C4-2B (cell line): ENCODE measurements around the gene MFSD6L.

Source experiments
- H3K27ac ChIP-seq: fragments of 450-650 bp; 2 replicates; pipeline ENCODE4 v1.5.1; 2017
- CTCF ChIP-seq: fragments of 450-650 bp; conservative IDR thresholded peaks from 2 replicates; pipeline ENCODE4 v1.5.1; 2017; ENCODE audit warnings: mild to moderate bottlenecking
- ZFX ChIP-seq: fragments of 450-650 bp; IDR thresholded peaks from 2 replicates; pipeline ENCODE4 v1.6.1; 2017

The MFSD6L gene

GRCh38 chr17:8822401-8823035 is 23.4 kb upstream of the MFSD6L start:
- H3K27ac ChIP-seq = no peak overlapping the region
- TF ChIP-seq ZFX (no peak), CTCF (no peak)

GRCh38 chr17:8821446-8822105 is 22.4 kb upstream of the MFSD6L start:
- TF ChIP-seq CTCF (no peak), ZFX (no peak)
- no peak overlapping the region for H3K27ac ChIP-seq

GRCh38 chr17:8820311-8821010 is 21.3 kb upstream of the MFSD6L start:
- no peak for TF ChIP-seq CTCF
- TF ChIP-seq ZFX = no peak
- no peak overlapping the region for H3K27ac ChIP-seq

GRCh38 chr17:8818654-8819330 is 19.6 kb upstream of the MFSD6L start:
- H3K27ac ChIP-seq = no peak overlapping the region
- TF ChIP-seq ZFX (no peak), CTCF (no peak)

GRCh38 chr17:8818047-8818446 is 18.9 kb upstream of the MFSD6L start:
- TF ChIP-seq ZFX (no peak), CTCF (no peak)
- no peak overlapping the region for H3K27ac ChIP-seq

- no peak for TF ChIP-seq CTCF
- no peak for TF ChIP-seq ZFX
- no peak overlapping the region for H3K27ac ChIP-seq
Measured at GRCh38 chr17:8806926-8807550, 7.9 kb upstream of the MFSD6L start.
